NOMO-1 treated with dmso at 0.1 percent for 144 hours (cell line): ENCODE results near the gene TMIE.

ENCODE experiments used
- DNase-seq: peaks from one replicate; lab custom pipeline; 2025; ENCODE audit not compliant: unreplicated experiment; lab: John Stamatoyannopoulos, UW

Gene TMIE, protein sequence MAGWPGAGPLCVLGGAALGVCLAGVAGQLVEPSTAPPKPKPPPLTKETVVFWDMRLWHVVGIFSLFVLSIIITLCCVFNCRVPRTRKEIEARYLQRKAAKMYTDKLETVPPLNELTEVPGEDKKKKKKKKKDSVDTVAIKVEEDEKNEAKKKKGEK

DNA sequence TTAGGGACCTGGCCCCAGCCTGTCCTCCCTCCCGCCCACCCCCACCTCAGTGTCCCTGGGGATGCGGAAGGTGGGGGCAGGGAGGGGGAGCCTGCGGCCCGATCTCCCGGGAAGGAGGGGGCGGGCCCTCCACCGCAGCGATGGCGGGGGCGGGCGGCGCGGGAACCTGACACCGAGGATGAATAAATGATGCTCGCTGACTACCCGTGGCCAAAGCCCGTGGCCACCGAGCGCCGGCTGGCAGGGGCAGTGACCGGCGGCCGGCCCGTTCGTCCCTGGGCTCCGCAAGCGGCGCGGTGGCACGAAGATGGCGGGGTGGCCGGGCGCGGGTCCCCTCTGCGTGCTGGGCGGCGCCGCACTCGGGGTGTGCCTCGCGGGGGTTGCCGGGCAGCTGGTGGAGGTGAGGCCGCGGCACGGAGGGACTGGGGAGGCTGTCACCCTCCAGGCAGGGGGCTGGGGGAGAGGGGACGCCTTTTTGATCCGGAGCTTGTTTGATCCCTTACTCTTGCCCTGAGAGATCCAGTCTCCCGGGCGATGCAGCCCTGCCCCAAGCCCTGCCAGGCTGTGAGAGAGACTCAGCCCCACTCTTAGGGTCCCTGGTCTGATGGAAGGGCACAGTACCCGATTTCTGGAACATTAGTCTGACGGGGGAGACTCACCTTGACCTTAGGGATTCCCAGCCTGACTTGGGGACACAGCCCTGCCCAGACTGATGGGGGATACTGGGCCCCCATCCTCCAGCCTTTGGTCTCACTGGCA, at the start of gene TMIE:
Gene TMIE (plus strand): TSS at position 212 of the 759 bp plus-strand sequence. CDS start 96 bp downstream, at position 308.
- DNase-seq: no peak

GRCh38 chr3:46655271-46655670, 45.9 kb upstream of the TMIE start:
- DNase-seq: no peak

GRCh38 chr3:46656778-46657556, 44.2 kb upstream of the TMIE start:
- DNase-seq: no peak

DNA sequence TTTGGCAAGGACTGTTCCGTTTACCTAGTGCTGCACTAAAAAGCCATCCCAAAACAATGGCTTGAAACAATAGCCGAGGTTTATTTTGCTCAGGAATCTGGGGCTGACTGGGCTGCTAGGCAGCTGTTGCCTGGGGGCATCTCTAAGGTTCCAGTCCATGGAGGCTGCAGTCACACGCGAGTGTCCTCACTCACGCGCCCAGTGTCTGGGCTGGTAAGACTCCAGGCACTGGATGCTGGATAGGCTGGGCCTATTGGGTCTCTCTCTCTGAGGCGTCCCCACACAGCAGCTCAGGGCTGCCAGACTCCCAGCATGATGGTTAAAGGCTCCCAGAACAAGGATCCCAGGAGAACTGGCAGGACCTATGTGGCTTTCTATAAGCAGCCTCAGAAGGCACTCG, 41.9 kb upstream of the TMIE start:
- no peak for DNase-seq

DNA sequence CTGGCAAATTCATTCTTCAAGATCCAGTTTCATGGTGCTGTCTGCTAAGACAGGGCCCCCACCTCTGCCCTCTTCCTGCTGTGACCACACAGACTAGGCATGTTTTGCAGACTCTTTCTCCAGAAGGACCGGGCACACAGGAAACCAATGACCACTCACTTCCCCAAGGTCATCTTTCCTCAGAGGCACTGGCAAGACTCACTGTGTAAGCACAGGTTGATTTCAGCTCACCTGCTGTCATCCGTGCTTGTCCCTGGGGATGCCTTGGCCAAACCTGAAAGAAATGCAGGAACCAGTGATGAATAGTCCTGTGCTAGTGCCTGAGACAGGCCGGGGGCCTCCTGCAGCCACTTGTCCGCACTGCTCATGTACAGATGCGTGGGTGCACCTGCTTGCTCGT, 41.2 kb upstream of the TMIE start:
- no peak for DNase-seq

DNA sequence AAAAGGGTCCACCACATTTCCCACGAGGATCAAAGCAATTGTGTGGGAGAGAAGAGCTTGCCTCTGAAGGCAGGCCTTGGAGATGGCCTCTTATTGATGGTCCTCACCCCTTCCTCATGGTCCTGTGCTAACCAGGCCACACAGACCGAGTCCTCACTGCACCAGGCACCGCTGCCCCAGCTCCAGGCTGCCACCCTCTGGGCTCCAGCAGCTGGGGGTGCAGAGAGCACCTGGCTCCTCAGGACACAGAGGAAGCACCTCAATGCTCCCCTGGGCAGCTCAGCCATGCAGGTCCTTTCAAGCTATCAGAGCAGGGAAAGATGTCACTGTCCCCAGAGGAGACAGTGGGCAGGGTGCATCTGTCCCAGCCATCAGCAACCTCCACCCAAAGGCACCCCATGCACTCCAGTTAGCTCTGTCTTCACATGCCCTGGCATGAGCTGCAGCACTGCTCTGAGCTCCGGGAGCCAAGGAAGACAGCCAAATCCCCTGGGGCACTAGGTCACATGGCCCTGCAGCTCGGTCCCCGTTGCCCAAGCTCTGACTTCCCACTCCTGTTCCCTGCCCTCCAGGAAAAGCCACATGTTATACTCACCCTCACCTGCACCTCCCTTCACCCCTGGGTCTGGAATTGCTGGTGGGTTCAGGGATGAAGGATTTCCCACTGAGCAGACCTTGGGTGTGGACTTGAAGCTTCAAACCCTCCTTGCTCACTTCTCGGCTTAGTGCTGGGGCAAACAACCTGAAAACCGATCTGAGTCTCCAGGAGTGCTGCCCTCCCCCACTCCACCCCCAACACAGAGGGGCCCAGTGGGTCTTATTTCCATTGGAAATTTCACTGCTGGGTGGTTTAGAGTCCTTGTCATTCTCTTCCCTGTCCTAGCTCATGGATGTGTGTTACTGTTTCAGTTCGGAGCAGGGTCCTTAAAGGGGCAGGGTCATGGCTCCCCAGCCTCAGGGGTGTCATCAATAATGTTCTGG, 40.4 kb upstream of the TMIE start:
- DNase-seq: no peak

DNA sequence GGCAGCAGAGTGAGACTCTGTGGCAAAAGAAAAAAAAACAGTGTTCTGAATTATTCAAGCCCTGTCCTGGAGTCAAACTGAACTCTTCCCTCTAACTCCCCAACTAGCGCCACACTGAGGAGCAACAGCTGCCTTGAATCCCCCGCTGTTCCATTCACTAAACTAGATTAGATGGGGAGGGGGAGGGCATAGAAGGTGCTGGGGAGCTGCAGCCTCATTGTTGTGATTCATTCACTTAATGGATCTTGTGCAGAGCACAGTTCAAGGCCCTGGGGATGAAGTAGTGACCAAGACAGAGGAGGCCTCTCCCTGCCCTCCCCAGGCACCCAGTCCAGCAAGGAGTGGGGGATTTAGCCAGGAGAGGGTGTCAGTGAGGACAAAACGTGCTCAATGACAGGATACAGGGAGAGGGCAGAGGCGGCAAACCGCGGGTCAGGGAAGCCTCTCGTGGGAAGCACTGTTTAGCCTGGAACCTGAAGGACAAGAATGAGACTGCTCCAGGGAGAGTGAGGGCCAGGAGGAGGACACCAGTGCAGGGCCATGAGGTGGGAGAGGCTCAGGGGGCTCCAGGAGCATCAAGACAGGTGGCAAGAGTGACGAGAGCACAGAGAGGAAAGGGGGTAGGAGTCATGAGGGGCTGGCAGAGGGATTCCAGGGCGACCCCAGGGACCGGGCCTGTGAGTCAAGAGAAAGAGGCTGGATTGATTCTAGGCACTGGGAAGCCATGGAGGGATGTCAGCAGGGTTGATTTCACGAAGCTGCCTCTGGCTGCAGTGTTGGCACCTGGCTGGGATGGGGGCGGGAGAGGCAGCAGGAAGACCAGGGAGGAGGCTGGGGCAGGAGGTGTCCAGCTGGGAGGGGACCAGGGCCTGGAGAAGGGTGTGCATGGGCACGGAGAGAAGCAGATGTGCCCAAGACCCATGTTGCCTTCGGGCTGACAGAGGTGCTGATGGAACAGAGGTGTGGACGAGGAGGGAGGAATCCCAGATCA, 39.1 kb upstream of the TMIE start:
- no peak for DNase-seq

DNA sequence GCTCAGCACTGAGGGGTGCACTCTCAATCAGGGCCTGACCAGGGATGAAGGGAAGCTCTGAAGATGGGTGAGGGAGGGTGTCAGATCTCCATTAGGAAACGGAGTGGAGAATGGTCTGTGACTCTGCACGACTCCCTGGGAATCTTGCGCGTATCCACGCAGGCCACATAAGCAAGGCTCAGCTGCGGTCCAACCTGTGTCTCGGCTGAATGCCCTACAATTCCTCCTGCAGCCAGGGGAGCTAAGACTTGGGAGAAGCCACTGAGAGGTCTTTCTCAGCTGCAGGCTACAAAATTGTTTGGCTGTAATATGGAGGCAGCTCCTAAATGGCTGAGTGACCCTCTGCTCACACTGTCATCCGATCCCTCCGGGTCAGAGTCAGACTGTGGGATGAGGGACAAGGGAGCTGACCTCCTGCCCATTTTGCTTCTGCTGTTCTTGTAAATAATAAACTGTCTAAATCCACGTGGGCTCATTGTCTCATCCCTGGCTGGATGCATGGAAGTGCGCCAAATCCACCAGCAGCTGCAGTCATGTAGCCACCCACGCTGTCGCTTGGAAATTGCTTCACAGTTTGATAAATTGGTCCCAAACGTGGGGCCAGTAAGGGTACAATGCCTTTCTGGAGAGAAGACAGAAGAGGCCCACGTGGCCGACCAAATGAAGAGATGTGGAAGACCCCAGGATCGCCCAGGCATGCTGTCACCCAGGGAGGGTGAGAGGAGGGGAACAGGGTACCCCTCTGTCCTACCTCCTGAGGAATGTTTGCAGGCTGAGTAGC, 38.2 kb upstream of the TMIE start:
- no peak for DNase-seq

DNA sequence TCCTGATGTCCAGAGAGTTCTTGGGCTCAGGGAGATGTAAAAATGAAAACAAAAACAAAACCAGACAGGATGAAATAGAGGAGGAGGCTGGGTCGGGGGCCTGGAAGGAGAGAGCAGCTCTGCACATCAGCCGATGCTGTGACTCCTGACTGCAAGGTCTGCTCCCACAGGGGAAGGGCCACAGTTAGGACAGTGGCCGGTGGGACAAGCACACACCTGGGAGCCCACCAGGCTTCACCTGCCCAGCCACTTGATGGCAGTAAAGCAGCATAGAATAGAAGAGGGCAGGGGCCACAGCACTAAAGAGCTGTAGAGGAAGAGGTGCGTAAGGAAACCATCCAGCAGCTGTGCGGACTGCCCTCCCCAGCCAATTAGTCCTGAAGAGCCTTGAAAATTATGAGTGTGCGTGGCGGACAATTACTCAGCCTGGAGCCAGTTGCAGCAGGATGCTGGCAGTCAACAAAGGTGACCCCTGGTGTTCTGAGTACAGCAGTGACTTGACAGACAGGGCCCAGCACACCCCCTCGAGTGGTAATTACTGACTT, 37.5 kb upstream of the TMIE start:
- DNase-seq: no peak

- DNase-seq: no peak
Observed at GRCh38 chr3:46664188-46664970, 36.8 kb upstream of the TMIE start.

GRCh38 chr3:46664971-46665762, 36.0 kb upstream of the TMIE start:
- DNase-seq: no peak

DNA sequence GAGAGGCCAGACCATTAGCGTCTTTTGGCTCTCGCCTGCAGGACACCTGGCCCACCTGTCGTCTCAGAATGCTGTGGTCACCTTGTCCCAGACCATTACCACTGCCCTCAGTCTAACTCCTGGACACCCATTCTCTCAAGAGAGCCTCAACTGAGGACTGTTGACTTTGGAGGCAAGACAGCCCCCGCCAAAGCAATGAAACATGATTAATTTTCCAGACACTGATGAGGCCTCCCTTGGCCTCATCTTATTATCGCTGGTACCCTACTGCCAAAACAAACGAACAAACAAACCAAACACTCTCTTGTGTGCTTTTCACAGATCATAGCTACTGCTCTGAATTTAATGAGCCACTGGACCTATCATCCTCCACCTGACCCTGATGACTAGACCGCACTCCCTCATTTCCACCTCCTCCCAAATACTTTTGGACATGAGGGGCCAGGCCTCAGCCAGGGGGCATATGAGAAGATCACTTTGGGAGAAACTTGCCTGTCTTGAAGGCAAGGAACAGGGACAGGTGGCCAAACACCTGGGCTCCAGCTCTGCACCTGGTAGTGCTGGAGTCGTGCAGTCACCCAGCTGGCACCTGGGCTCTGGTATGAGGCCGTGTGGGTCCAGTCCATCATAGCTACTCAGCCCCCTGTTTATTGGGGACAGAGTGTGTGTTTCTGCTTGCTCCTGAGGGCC, 35.3 kb upstream of the TMIE start:
- no peak for DNase-seq

DNA sequence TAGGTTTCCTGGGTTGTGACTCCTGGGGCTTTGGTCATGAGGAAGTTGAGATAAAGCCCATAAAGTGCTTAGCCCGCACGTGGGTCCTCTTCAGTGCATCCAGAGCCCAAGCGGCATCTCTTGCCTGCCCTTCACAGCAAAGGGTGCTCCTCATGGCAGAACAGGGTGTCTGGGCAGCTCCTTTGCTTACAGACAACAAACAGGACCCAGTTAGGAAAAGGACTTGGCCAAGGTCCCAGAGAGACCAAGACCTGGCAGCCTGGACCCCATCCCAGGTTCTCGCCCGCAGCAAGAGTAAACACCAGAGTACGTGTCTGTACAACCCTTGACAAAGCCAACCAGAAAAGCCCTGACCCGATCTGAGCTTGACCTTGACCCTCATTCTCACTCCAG, 34.7 kb upstream of the TMIE start:
- DNase-seq: no peak

DNA sequence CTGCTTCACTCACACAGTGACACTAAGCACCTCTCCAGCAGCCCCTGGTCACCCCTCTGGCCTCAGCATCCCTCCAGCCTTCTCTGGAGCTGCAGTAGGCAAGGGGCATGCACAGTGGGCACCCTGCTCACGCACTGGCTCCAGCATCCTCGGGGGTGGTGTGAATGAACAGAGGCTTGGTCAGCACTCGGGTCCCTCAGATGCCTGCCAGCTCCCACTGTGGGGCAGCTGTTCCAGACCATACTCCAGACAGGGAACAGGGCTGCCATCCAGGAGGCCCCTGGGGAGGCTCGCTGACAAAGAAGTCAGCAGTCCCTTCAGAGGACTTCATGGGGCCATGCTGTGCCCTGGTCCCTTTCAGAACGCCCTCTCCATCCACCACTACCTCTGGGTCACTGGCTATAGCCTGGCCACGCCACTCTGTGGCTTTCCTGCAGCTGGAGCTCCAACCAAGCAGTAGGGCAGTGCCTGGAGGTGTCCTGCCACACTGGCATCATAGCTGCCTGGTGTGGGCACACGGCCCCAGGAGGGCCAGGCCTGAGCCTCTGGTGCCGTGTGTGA, 34.1 kb upstream of the TMIE start:
- no peak for DNase-seq

- no peak for DNase-seq
Observed at GRCh38 chr3:46667657-46668056, 33.5 kb upstream of the TMIE start.

GRCh38 chr3:46668116-46668515, 33.1 kb upstream of the TMIE start:
- no peak for DNase-seq
